Activated CD4-positive, alpha-beta T cell treated with anti-CD3 and anti-CD28 coated beads, Interleukin-10, Interleukin-2, amounts not matched to agents 100 ng/mL and 50 ng/mL, durations not matched to agents 16 hours and 8 hours (primary cell): Measurements from ENCODE around the gene LMTK2.

Experiments used
- DNase-seq: peaks from one replicate; pipeline ENCODE4 v3.0.0-alpha.2; 2020

The LMTK2 gene

GRCh38 chr7:98178762-98179490 lies 72.3 kb downstream of the LMTK2 start:
- no peak for DNase-seq

- no peak for DNase-seq
Observed at GRCh38 chr7:98180751-98181150, 74.1 kb downstream of the LMTK2 start.

GRCh38 chr7:98185101-98185500 lies 78.4 kb downstream of the LMTK2 start:
- DNase-seq = no peak

GRCh38 chr7:98186452-98187137 lies 79.9 kb downstream of the LMTK2 start:
- no peak for DNase-seq

GRCh38 chr7:98187138-98187502 lies 80.5 kb downstream of the LMTK2 start:
- DNase-seq = no peak

- no peak for DNase-seq
Observed at GRCh38 chr7:98189559-98189958, 82.9 kb downstream of the LMTK2 start.

GRCh38 chr7:98191668-98192431 lies 85.2 kb downstream of the LMTK2 start:
- no peak for DNase-seq

- DNase-seq = no peak
Observed at GRCh38 chr7:98192781-98193457, 86.3 kb downstream of the LMTK2 start.

GRCh38 chr7:98193474-98194180 lies 87.0 kb downstream of the LMTK2 start:
- no peak for DNase-seq

- no peak for DNase-seq
Observed at GRCh38 chr7:98194186-98194585, 87.5 kb downstream of the LMTK2 start.

- no peak for DNase-seq
Observed at GRCh38 chr7:98194672-98195457, 88.2 kb downstream of the LMTK2 start.

- no peak for DNase-seq
Observed at GRCh38 chr7:98196706-98197605, 90.3 kb downstream of the LMTK2 start.

GRCh38 chr7:98199131-98199530 lies 92.5 kb downstream of the LMTK2 start:
- no peak for DNase-seq

GRCh38 chr7:98200364-98200763 lies 93.7 kb downstream of the LMTK2 start:
- DNase-seq = peak; percentile 20

- peak; percentile 82 for DNase-seq
Observed at GRCh38 chr7:98202367-98203195, 95.9 kb downstream of the LMTK2 start.

- DNase-seq = no peak
Observed at GRCh38 chr7:98203261-98203963, 96.8 kb downstream of the LMTK2 start.

GRCh38 chr7:98203964-98204605 lies 97.4 kb downstream of the LMTK2 start:
- no peak for DNase-seq

- DNase-seq = no peak
Observed at GRCh38 chr7:98204670-98205069, 98.0 kb downstream of the LMTK2 start.
